A673 (cell line): ENCODE results near the gene FBXO9. TPM values are rescaled to one million over a fixed set of nuclear protein-coding genes. Genes with fewer than 3 reads are reported as not detected.

Source experiments
- BruUV-seq: library from RNA; stranded (reverse); fragments of 400-500 nt; replicated peaks from 2 replicates; lab custom pipeline; 2021; lab: Mats Ljungman, UMichigan
- CTCF ChIA-PET: fragments of 300-600 bp; sonication (Branson Sonifier 250); formaldehyde crosslinking; loops from one replicate; lab custom pipeline; 2022; ENCODE audit warnings: antibody characterized with exemption; lab: Charles Lee
- POLR2A ChIA-PET: fragments of 300-600 bp; sonication (Branson Sonifier 250); formaldehyde crosslinking; loops from one replicate; lab custom pipeline; 2022; ENCODE audit warnings: antibody characterized with exemption; ENCODE audit not compliant: low non-redundant PET; lab: Charles Lee
- DNase-seq: peaks from one replicate; pipeline ENCODE4 v3.0.0-alpha.2; 2015; ENCODE audit warnings: low spot score
- H3K27ac ChIP-seq: fragments of 200-600 bp; sonication (generic); 2 replicates; pipeline ENCODE4 v1.5.1; 2016; ENCODE audit warnings: mixed run types, low read depth, mild to moderate bottlenecking, mixed read lengths, antibody characterized with exemption, low read length; ENCODE audit not compliant: poor library complexity, severe bottlenecking
- H3K27me3 ChIP-seq: fragments of 200-600 bp; sonication (generic); replicated peaks from 2 replicates; pipeline ENCODE4 v1.6.1; 2017; ENCODE audit warnings: mixed run types, low read depth, mild to moderate bottlenecking, mixed read lengths, antibody characterized with exemption, low read length; ENCODE audit not compliant: insufficient read depth, poor library complexity
- H3K36me3 ChIP-seq: fragments of 200-600 bp; sonication (generic); 2 replicates; pipeline ENCODE4 v1.6.1; 2016; ENCODE audit warnings: mixed run types, mild to moderate bottlenecking, mixed read lengths, antibody characterized with exemption, low read length; ENCODE audit not compliant: insufficient read depth, poor library complexity, severe bottlenecking
- H3K4me1 ChIP-seq: fragments of 200-600 bp; sonication (generic); 2 replicates; pipeline ENCODE4 v1.6.1; 2017; ENCODE audit warnings: mixed run types, mild to moderate bottlenecking, mixed read lengths, antibody characterized with exemption, low read length; ENCODE audit not compliant: insufficient read depth, poor library complexity, severe bottlenecking
- H3K4me3 ChIP-seq: fragments of 200-600 bp; sonication (generic); 2 replicates; pipeline ENCODE4 v1.5.1; 2016; ENCODE audit warnings: low read depth, mixed run types, mild to moderate bottlenecking, mixed read lengths, low read length; ENCODE audit not compliant: poor library complexity, severe bottlenecking
- H3K9me3 ChIP-seq: fragments of 200-600 bp; sonication (generic); 2 replicates; pipeline ENCODE4 v1.6.1; 2016; ENCODE audit warnings: mixed run types, low read depth, mild to moderate bottlenecking, mixed read lengths, antibody characterized with exemption, low read length; ENCODE audit not compliant: poor library complexity, severe bottlenecking
- CTCF ChIP-seq: fragments of 300-800, 200-600 bp; sonication (generic); conservative IDR thresholded peaks from 2 replicates; pipeline ENCODE4 v1.5.1; 2017; ENCODE audit warnings: low read depth, mild to moderate bottlenecking, antibody characterized with exemption, low read length, moderate library complexity, mixed read lengths
- EZH2 ChIP-seq: fragments of 200-600 bp; sonication (generic); IDR thresholded peaks from 2 replicates; pipeline ENCODE4 v1.6.1; 2017; ENCODE audit warnings: borderline replicate concordance, low read depth, mild to moderate bottlenecking, mixed read lengths, antibody characterized with exemption, low read length; ENCODE audit not compliant: poor library complexity, severe bottlenecking
- intact Hi-C: fragments of 100-400 bp; cut with micrococcal nuclease; formaldehyde crosslinking; loops from one replicate; pipeline ENCODE4 v1.10.0; 2022; ENCODE audit not compliant: unreplicated experiment
- total RNA-seq: library from RNA; stranded (reverse); gene quantifications from 2 replicates; pipeline ENCODE4 v1.2.3, GENCODE V29; 2021

The FBXO9 gene
- total RNA-seq, 1 experiment from 2014 or later: 76.7 TPM

- Histone ChIP-seq H3K9me3 (no peaks in the 10 kb centered on the region), H3K4me3 (no peak overlapping the region), H3K36me3 (peaks cover 71% of the 10 kb centered on the region), H3K4me1 (no peaks in the 10 kb centered on the region), H3K27ac (no peak overlapping the region), H3K27me3 (no peaks in the 10 kb centered on the region)
- no peak for DNase-seq
- CTCF ChIA-PET: no interaction called here
- intact Hi-C loops: no loop called here
- TF ChIP-seq EZH2: no peak
- TF ChIP-seq CTCF: no peak
- POLR2A ChIA-PET: no interaction called here
- BruUV-seq: no TSS peak
Measured at GRCh38 chr6:53095270-53095669, 30.1 kb downstream of the FBXO9 start.

DNA sequence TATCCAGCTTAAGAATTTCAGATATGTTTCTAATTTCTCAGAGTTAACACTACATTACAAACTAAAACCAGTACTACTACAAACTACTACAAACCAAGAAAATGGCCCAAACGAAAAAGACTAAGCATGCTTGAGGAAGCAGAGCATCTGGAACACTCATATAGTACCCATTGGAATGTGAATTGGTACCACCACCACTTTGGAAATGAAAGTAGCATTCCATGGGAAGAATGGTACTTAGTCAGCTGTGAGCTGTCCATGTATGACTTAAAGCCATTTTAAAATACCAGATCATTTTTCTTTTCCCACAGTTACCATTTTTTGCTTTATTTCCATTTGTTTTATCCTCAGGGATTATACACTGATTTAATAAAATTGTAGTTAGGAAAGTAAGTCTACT lies 30.5 kb downstream of the FBXO9 start:
- BruUV-seq: no TSS peak
- peaks cover 68% of the 10 kb centered on the region for H3K36me3 ChIP-seq

DNA sequence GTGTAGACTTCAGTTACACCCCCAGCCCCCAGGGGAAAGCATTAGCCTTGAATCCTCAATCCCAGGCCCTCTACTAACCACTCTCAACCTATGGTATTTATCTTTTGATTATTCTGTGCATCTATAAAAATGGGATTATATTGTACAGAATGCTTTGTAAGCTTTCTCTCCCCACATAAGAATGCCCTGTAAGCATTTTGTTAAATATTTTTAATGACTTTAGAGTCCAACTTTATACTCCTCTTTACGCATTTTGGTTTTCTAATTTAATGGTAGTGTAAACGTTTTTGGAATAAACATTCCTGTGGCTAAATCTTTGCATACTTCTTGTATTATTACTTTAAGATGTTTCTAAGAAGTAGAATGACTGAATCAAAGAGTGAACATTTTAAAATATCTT lies 35.4 kb downstream of the FBXO9 start:
- CTCF ChIA-PET: interaction anchor here (0.5 kb wide), 1 partner anchor 626 kb away, joined by 8 read pairs; no protein-coding TSS in a partner anchor
- H3K27me3 ChIP-seq: no peaks in the 10 kb centered on the region
- no peak overlapping the region for H3K4me3 ChIP-seq
- no peaks in the 10 kb centered on the region for H3K9me3 ChIP-seq
- intact Hi-C loops: loop anchor here (10.0 kb wide), 1 partner anchor 384 kb away; no protein-coding TSS in a partner anchor
- no peak for DNase-seq
- H3K36me3 ChIP-seq: peaks cover 40% of the 10 kb centered on the region
- POLR2A ChIA-PET: no interaction called here
- H3K27ac ChIP-seq: no peak overlapping the region
- BruUV-seq: no TSS peak
- no peak for TF ChIP-seq EZH2
- no peak for TF ChIP-seq CTCF
- H3K4me1 ChIP-seq: no peaks in the 10 kb centered on the region

More for the DNA sequence above, 30.5 kb downstream of the FBXO9 start:
- intact Hi-C loops: no loop called here
- Histone ChIP-seq H3K4me1 (no peaks in the 10 kb centered on the region), H3K27ac (no peak overlapping the region), H3K4me3 (no peak overlapping the region), H3K9me3 (no peaks in the 10 kb centered on the region), H3K27me3 (no peaks in the 10 kb centered on the region)
- TF ChIP-seq CTCF (no peak), EZH2 (no peak)
- DNase-seq: no peak
- CTCF ChIA-PET: no interaction called here
- POLR2A ChIA-PET: no interaction called here
